ENCODE measurements around the gene KCNMA1.

DNA sequence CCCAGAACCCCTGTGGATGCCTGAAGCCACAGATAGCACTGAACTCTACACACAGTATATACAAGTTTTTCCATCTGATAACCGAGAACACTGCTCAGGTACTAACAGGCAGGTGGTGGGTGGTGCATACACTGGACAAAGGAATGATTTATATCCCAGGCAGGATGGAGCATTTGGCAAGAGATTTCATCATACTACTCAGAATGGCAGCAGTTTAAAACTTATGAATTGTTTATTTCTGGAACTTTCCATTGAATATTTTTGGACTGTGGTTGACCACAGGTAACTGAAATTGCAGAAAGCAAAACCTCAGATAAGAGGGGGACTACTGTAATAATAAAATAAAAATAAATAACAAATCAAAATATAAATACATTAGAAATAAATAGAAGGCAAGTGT, 10.9 kb upstream of the KCNMA1 start:
- TF ChIP-seq ZNF274 (IDR thresholded peaks at IDR 0.05; ENCODE audit: low read depth, low read length) (no peak), YY1 (IDR thresholded peaks at IDR 0.05; ENCODE audit: insufficient read depth, insufficient read length) (no peak), SUZ12 (IDR thresholded peaks at IDR 0.05; ENCODE audit: extremely low read depth, insufficient read depth, insufficient read length) (no peak)

All from NT2/D1 (cell line).